ENCODE results near the gene CHRNA1.

CHRNA1 gene

GRCh38 chr2:174764280-174765255 is at the start of gene CHRNA1:
TSS of gene CHRNA1 (minus strand) at chr2:174764472. CDS start at chr2:174764394, 78 bp downstream.
- DNase-seq = peak; percentile 73 to 85

- no peak for DNase-seq
Observed at GRCh38 chr2:174812037-174812436, 47.8 kb upstream of the CHRNA1 start.

GRCh38 chr2:174807931-174808330 is 43.7 kb upstream of the CHRNA1 start:
- DNase-seq = no peak

GRCh38 chr2:174805803-174806202 is 41.5 kb upstream of the CHRNA1 start:
- DNase-seq = no peak

GRCh38 chr2:174802459-174802858 is 38.2 kb upstream of the CHRNA1 start:
- DNase-seq = no peak

- DNase-seq = no peak
Observed at GRCh38 chr2:174800436-174801205, 36.3 kb upstream of the CHRNA1 start.

GRCh38 chr2:174798801-174799200 is 34.5 kb upstream of the CHRNA1 start:
- no peak for DNase-seq

- DNase-seq = no peak
Observed at GRCh38 chr2:174797781-174798276, 33.6 kb upstream of the CHRNA1 start.

GRCh38 chr2:174796319-174796771 is 32.1 kb upstream of the CHRNA1 start:
- no peak for DNase-seq

GRCh38 chr2:174794851-174795374 is 30.6 kb upstream of the CHRNA1 start:
- no peak for DNase-seq

- DNase-seq = no peak
Observed at GRCh38 chr2:174792309-174793025, 28.2 kb upstream of the CHRNA1 start.

GRCh38 chr2:174791746-174792280 is 27.5 kb upstream of the CHRNA1 start:
- DNase-seq = peak in 1 of 2 experiments; percentile 2

GRCh38 chr2:174791020-174791419 is 26.7 kb upstream of the CHRNA1 start:
- no peak for DNase-seq

GRCh38 chr2:174789001-174789400 is 24.7 kb upstream of the CHRNA1 start:
- no peak for DNase-seq

GRCh38 chr2:174788291-174788929 is 24.1 kb upstream of the CHRNA1 start:
- DNase-seq = peak; percentile 24 to 67

- DNase-seq = peak; percentile 75 to 88
Observed at GRCh38 chr2:174787487-174788205, 23.4 kb upstream of the CHRNA1 start.

GRCh38 chr2:174786066-174786725 is 21.9 kb upstream of the CHRNA1 start:
- DNase-seq = no peak

GRCh38 chr2:174785481-174785880 is 21.2 kb upstream of the CHRNA1 start:
- DNase-seq = no peak

GRCh38 chr2:174784909-174785308 is 20.6 kb upstream of the CHRNA1 start:
- DNase-seq = no peak

- DNase-seq = no peak
Observed at GRCh38 chr2:174784316-174784715, 20.0 kb upstream of the CHRNA1 start.
